ENCODE data around the gene RDH5.

DNA sequence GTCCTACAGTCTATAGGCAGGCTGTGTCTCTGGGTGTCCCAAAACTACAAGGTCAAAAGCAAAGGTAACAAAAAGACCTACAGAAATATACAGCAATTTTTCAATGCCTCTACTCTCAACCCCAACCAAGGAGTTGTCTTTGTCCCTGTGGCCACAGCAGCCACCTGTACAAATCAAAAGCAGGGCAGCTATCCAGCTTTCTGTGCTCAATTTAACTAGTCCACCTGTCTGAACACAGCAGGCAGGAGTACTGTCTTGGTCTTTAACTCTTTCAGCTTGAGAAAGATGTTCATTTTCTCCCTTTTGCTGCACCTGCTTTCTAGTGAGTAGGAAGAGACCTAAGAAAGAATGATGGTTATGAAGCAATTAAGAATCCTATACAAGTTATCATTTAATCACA lies 42.5 kb downstream of the RDH5 start:
- TF ChIP-seq, protein P1, sequence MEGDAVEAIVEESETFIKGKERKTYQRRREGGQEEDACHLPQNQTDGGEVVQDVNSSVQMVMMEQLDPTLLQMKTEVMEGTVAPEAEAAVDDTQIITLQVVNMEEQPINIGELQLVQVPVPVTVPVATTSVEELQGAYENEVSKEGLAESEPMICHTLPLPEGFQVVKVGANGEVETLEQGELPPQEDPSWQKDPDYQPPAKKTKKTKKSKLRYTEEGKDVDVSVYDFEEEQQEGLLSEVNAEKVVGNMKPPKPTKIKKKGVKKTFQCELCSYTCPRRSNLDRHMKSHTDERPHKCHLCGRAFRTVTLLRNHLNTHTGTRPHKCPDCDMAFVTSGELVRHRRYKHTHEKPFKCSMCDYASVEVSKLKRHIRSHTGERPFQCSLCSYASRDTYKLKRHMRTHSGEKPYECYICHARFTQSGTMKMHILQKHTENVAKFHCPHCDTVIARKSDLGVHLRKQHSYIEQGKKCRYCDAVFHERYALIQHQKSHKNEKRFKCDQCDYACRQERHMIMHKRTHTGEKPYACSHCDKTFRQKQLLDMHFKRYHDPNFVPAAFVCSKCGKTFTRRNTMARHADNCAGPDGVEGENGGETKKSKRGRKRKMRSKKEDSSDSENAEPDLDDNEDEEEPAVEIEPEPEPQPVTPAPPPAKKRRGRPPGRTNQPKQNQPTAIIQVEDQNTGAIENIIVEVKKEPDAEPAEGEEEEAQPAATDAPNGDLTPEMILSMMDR (IDR thresholded peaks at IDR 0.05; ENCODE audit: low read depth, low read length, missing input control) = no peak
- TF ChIP-seq, protein P2, sequence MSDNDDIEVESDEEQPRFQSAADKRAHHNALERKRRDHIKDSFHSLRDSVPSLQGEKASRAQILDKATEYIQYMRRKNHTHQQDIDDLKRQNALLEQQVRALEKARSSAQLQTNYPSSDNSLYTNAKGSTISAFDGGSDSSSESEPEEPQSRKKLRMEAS (IDR thresholded peaks at IDR 0.05) = no peak
- TF ChIP-seq SP1 (IDR thresholded peaks at IDR 0.05) = no peak
- no peak for TF ChIP-seq RXRA (IDR thresholded peaks at IDR 0.05)
- TF ChIP-seq, protein P3, sequence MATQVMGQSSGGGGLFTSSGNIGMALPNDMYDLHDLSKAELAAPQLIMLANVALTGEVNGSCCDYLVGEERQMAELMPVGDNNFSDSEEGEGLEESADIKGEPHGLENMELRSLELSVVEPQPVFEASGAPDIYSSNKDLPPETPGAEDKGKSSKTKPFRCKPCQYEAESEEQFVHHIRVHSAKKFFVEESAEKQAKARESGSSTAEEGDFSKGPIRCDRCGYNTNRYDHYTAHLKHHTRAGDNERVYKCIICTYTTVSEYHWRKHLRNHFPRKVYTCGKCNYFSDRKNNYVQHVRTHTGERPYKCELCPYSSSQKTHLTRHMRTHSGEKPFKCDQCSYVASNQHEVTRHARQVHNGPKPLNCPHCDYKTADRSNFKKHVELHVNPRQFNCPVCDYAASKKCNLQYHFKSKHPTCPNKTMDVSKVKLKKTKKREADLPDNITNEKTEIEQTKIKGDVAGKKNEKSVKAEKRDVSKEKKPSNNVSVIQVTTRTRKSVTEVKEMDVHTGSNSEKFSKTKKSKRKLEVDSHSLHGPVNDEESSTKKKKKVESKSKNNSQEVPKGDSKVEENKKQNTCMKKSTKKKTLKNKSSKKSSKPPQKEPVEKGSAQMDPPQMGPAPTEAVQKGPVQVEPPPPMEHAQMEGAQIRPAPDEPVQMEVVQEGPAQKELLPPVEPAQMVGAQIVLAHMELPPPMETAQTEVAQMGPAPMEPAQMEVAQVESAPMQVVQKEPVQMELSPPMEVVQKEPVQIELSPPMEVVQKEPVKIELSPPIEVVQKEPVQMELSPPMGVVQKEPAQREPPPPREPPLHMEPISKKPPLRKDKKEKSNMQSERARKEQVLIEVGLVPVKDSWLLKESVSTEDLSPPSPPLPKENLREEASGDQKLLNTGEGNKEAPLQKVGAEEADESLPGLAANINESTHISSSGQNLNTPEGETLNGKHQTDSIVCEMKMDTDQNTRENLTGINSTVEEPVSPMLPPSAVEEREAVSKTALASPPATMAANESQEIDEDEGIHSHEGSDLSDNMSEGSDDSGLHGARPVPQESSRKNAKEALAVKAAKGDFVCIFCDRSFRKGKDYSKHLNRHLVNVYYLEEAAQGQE (IDR thresholded peaks at IDR 0.05) = no peak
- no peak for TF ChIP-seq TAF1 (conservative IDR thresholded peaks at IDR 0.05)
- TF ChIP-seq JUND (IDR thresholded peaks at IDR 0.05) = no peak
- TF ChIP-seq RAD21 (IDR thresholded peaks at IDR 0.05) = no peak
- TF ChIP-seq, protein P4, sequence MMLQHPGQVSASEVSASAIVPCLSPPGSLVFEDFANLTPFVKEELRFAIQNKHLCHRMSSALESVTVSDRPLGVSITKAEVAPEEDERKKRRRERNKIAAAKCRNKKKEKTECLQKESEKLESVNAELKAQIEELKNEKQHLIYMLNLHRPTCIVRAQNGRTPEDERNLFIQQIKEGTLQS (IDR thresholded peaks at IDR 0.05) = no peak
- TF ChIP-seq EGR1 (IDR thresholded peaks at IDR 0.05; ENCODE audit: low read depth in 2 of 2) = no peak
- no peak for TF ChIP-seq FOXA1 (IDR thresholded peaks at IDR 0.05)
- TF ChIP-seq, protein P5, sequence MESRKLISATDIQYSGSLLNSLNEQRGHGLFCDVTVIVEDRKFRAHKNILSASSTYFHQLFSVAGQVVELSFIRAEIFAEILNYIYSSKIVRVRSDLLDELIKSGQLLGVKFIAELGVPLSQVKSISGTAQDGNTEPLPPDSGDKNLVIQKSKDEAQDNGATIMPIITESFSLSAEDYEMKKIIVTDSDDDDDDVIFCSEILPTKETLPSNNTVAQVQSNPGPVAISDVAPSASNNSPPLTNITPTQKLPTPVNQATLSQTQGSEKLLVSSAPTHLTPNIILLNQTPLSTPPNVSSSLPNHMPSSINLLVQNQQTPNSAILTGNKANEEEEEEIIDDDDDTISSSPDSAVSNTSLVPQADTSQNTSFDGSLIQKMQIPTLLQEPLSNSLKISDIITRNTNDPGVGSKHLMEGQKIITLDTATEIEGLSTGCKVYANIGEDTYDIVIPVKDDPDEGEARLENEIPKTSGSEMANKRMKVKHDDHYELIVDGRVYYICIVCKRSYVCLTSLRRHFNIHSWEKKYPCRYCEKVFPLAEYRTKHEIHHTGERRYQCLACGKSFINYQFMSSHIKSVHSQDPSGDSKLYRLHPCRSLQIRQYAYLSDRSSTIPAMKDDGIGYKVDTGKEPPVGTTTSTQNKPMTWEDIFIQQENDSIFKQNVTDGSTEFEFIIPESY (IDR thresholded peaks at IDR 0.05) = no peak
- TF ChIP-seq HNF4A (conservative IDR thresholded peaks at IDR 0.05) = no peak

All from liver (tissue), 3 donors.